GM20431 (cell line): ENCODE data around the gene CHRNB2.
"Not testable (repeated sequence)": the region's sequence is repeated elsewhere in the genome, so short reads cannot be mapped to it uniquely, and the experiment has no call there.

Experiments
- in situ Hi-C: fragments of 300-500 bp; cut with MseI, MboI; formaldehyde crosslinking; loops from one replicate; pipeline ENCODE4 v1.15.0; 2020; ENCODE audit warnings: low sequenced_read_pairs; ENCODE audit not compliant: unreplicated experiment

The CHRNB2 gene

GRCh38 chr1:154567386-154568156, at the start of gene CHRNB2:
Gene CHRNB2, plus strand, starts transcription at chr1:154567778. Its CDS starts 267 bp downstream, at chr1:154568045.
- in situ Hi-C loops = no loop called here

DNA sequence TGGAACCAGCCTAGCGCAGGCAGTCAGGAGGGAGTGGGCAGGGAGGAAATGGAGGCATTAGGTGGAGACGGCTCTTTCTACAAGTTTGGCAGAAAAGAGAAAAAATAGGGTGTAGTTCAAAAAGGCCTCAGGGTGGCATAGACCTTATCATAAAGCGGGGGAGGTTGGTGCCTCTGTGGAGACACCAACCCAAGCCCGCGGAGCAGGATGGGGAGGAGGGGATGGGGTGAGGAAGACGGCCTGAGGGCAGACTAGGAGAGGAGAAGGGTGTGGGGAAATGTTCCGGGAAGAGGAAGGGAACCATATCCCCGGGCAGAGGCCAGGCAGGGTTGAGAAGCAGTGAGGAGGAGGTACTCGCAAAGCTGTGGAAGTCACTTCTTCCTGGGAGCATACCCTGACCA, 48.0 kb upstream of the CHRNB2 start:
- in situ Hi-C loops = no loop called here

DNA sequence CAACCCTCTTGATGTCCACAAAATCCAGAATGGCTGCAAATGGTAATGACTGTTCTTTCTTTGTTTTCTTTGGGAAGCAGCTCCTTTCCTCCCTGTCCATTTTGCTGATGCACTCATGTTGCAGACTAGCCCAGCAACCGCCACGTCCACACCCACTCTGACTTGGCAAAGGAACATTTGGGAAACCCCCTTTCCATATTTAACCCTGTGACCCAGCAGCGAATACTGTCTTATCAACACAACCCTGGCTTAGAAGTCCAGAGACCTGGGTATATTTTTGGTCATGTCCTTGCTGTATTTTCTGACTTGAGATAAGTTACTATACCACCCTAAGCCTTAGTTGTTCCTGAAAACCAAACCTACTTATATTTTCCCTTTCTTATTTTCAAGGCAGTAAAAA, 47.2 kb upstream of the CHRNB2 start:
- in situ Hi-C loops = no loop called here

GRCh38 chr1:154521695-154522094, 45.9 kb upstream of the CHRNB2 start:
- in situ Hi-C loops = no loop called here

GRCh38 chr1:154524881-154525280, 42.7 kb upstream of the CHRNB2 start:
- in situ Hi-C loops = no loop called here

DNA sequence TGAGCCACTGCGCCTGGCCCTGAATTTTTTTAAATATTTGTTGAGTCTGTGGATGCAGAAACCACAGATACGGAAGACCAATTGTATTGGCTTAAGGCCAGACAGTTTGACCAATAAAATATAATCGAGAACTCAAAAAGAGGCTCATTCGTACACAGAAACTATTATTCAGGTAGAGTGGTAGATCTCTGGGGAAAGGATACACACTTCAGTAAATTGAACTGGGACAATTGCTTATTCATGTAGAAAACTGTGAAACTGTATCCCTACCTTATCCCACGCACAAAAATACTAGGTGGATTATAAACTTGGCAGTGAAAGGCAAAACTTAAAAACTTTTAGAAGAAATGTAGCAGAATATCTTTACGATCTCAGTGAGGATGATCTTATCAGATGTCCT, 40.4 kb upstream of the CHRNB2 start:
- in situ Hi-C loops = no loop called here

- in situ Hi-C loops = no loop called here
Observed at GRCh38 chr1:154529308-154529707, 38.3 kb upstream of the CHRNB2 start.

DNA sequence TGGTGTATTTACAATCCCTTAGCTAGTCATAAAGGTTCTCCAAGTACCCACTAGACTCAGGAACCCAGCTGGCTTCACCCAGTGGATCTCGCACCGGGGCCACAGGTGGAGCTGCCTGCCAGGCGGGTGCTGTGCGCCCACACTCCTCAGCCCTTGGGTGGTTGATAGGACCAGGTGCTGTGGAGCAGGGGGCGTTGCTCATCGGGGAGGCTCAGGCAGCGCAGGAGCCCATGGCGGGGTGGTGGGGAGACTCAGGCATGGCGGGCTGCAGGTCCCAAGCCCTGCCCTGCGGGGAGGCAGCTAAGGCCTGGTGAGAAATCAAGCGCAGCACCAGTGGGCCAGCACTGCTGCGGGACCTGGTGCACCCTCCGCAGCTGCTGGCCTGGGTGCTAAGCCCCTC, 35.6 kb upstream of the CHRNB2 start:
- in situ Hi-C loops = not testable (repeated sequence)

DNA sequence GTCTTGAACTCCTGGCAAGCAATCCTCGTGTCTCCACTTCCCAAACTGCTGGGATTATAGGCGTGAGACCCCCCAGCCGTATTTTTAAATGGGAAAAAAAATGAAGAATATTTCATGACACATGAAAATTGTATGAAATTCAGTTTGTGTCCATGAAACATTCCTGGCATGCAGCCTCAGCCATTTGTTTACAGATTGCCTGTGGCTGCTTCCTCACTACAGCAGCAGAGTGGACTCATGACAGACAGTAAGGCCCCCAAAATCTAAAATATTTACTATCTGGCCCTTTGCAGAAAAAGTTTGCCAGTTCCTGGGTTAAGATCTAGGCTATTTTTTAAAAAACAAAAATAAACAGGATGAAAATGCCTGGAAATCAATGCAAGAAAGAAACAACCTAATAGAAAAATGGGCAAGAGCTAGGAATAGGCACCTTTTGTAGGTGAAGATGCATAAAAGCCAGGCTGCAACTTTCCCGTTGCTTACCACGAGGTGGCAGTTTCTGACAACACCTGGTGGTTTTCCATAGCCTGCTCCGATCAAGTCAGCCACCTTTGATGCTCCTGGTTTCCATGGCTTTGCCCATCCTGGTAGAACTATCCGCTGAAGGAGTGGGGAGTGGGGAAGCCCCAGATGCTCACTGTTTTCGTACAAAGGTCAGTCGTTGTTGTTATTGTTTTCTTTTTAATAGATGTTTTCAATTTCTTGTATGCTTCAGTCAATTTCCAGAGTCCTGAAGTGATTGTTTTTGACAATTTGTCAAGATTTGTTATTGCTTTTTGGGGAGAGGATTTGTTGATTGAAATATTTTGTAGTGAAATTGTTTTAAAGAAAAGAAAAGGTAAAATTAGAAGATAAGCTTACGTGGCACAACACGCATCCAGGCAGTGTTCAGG, 33.4 kb upstream of the CHRNB2 start:
- in situ Hi-C loops = no loop called here

DNA sequence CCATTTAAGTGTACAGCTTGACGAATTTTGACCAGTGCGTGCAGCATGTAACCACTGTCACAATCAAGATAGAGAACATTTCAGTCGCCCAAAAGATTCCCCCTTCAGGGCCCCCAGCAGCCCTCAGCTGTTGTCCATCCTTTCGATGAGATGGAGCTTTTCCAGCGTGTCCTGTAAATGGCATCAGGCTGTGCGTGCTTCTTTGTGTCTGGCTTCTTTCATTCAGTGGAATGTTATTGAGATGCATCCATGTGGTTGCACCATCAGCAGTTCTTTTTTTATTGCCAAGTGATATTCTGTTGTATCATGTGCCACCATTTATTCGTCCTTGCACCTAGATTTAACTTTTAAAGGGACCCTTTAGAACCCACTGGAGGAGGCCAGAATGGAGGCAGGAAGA, 31.0 kb upstream of the CHRNB2 start:
- in situ Hi-C loops = no loop called here

DNA sequence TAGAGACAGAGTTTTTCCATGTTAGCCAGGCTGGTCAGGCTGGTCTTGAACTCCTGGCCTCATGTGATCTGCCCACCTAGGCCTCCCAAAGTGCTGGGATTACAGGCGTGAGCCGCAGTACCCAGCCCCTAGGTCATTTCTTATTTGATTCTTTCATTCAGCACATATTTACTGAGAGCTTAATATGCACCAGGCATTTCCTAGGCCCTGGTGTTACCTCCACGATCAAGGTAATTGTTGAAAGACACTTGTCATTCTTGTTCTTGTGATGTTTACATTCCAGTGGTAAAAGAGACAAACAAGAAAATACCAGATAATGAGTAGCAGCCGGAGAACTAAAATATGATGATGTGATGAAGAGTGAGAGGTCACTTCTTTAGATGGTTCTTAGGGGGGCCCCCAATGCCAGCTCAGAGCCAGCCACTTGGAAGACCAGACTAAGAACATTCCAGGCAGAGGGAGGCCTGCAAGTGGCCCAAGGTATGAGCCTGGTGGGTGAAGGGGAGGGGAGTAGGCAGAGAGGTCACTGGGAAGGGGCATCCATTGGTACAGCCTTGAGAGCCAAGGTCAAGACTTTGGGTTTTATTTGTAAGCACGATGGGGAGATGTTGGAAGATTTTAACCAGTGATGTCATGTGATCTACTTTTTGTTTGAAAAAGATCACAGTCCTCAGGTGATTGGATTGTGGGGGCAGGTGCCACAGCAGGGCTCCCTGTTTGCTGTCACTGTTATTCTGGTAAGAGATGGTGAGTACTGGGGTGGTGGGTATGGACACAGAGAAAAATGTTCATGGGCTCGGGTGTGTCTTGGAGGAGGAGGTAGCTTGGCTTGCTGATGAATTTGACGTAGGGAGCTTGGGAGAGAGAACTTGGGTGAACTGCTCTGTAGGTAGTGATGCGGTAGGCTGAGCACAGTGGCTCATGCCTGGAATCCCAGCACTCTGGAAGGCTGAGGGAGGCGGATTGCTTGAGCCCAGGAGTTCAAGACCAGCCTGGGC, 27.8 kb upstream of the CHRNB2 start:
- in situ Hi-C loops = loop anchor here (10.0 kb wide), 1 partner anchor 55 kb away; no protein-coding TSS in a partner anchor

GRCh38 chr1:154541231-154541630, 26.3 kb upstream of the CHRNB2 start:
- in situ Hi-C loops = loop anchor here (10.0 kb wide), 1 partner anchor 56 kb away; no protein-coding TSS in a partner anchor

DNA sequence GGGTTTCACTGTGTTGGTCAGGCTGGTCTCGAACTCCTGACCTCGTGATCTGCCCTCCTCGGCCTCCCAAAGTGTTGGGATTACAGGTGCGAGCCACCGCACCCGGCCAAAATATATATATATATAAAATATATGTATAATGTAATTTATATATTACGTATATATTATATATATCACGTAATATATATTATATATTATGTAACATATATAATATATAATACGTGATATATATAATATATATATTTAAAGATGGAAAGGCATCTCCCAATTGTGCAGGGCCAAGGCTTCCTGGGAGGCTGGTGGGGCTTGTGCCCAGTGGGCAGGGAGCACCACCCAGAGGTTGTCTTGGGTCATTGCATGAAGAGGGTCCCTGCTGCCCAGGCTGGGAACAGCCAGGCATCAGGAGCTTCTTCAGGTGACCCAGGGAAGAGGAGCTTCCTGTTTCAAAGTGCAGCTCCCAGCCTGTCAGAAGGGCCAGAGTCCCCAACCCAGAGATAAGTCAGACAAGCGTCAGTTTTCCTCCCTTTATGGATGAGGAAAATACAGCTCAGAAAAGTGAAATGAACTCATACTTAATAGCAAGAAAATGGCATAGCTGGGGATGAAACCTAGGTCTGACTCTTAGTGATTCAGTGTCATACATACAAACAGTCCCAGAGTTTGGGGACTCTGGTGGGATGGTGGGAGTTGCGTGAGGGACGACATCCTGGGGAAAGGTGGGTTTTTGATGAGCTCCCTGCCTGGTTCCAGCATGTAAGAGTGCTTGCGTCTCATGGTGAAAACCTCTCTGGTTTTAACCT, 21.1 kb upstream of the CHRNB2 start:
- in situ Hi-C loops = loop anchor here (10.0 kb wide), 1 partner anchor 62 kb away; no protein-coding TSS in a partner anchor

- in situ Hi-C loops = loop anchor here (10.0 kb wide), 1 partner anchor 62 kb away; no protein-coding TSS in a partner anchor
Observed at GRCh38 chr1:154547105-154547732, 20.4 kb upstream of the CHRNB2 start.

- in situ Hi-C loops = loop anchor here (10.0 kb wide), 1 partner anchor 63 kb away; no protein-coding TSS in a partner anchor
Observed at GRCh38 chr1:154548028-154548427, 19.6 kb upstream of the CHRNB2 start.

DNA sequence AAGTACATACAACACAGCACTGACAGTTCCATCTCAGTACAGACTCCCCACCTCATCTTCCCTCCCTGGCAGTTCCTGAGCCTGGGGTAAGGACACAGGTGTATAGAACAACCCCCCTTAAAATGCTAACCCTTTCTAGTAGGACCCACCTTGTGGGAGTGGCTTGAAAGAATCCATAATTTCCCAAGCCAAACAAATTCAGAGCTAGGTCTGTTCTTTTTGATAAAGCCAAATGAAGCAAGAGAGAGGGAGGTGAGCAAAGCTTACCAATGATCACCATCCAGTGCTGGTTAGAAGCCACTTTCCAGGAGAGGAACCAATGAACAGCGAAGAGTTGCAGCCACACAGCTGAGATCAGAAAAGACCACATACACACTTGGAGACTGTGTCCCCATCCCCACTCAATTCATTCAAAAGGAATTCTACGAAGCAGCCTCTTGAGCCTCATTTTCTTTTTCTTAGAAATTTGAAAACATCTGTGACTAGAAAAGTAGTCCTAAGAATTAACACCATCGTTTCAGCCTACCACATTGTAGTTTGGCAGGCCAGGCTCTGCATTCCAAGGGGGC, 18.3 kb upstream of the CHRNB2 start:
- in situ Hi-C loops = loop anchor here (10.0 kb wide), 1 partner anchor 64 kb away; no protein-coding TSS in a partner anchor

GRCh38 chr1:154550070-154550469, 17.5 kb upstream of the CHRNB2 start:
- in situ Hi-C loops = no loop called here

DNA sequence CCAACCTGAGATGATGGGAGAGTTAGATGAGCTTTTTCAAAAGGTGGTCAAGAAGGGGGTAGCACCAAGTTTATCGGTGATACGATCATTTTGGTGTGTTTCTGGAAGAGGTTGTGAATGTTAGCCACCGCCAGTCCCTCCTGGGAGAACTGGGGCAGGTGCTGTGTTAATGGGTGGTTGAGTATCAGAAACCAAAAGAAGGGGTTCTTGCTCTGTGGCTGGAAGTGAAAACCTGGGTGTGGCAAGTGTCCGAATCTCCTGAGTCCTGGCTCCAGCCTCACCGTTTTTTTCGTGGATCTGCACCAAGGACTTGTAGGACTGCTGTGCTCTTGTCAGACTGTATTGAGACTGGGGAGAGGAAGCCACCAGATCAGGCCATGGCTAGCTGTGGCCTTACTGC, 16.9 kb upstream of the CHRNB2 start:
- in situ Hi-C loops = no loop called here
